Nephron (organoid): ENCODE data around the gene LYPD3.

Experiments
- H3K27ac Mint-ChIP-seq, 3 experiments: 2 replicates each; pipeline ENCODE4 v1.8.0; 2020; ENCODE audit warnings: mixed read lengths in 3 of 3, mild to moderate bottlenecking in 2 of 3, moderate library complexity in 1 of 3
- H3K27me3 Mint-ChIP-seq: 2 replicates; pipeline ENCODE4 v1.8.0; 2021; ENCODE audit warnings: low read depth, mild to moderate bottlenecking, moderate library complexity, mixed read lengths
- H3K36me3 Mint-ChIP-seq: 2 replicates; pipeline ENCODE4 v1.8.0; 2020; ENCODE audit warnings: low read depth, mixed read lengths
- H3K4me1 Mint-ChIP-seq: 2 replicates; pipeline ENCODE4 v1.8.0; 2020; ENCODE audit warnings: mixed read lengths
- H3K4me3 Mint-ChIP-seq, 3 experiments: 2 replicates each; pipeline ENCODE4 v1.8.0; 2020; ENCODE audit warnings: mild to moderate bottlenecking in 3 of 3, mixed read lengths in 3 of 3, moderate library complexity in 2 of 3
- H3K9me3 Mint-ChIP-seq: 2 replicates; pipeline ENCODE4 v1.8.0; 2020; ENCODE audit warnings: mixed read lengths
- TF ChIP-seq, protein P1 (sequence below), 3 experiments: fragments of 200-600 bp; sonication (generic); IDR thresholded peaks; one replicate each; pipeline ENCODE4 v1.5.0; 2021; ENCODE audit warnings: antibody characterized with exemption in 3 of 3; ENCODE audit not compliant: unreplicated experiment in 3 of 3

Gene LYPD3

GRCh38 chr19:43460362-43461016 lies 4.9 kb downstream of the LYPD3 start:
- H3K4me1 Mint-ChIP-seq: no peaks in the 10 kb centered on the region
- TF ChIP-seq, protein P1, sequence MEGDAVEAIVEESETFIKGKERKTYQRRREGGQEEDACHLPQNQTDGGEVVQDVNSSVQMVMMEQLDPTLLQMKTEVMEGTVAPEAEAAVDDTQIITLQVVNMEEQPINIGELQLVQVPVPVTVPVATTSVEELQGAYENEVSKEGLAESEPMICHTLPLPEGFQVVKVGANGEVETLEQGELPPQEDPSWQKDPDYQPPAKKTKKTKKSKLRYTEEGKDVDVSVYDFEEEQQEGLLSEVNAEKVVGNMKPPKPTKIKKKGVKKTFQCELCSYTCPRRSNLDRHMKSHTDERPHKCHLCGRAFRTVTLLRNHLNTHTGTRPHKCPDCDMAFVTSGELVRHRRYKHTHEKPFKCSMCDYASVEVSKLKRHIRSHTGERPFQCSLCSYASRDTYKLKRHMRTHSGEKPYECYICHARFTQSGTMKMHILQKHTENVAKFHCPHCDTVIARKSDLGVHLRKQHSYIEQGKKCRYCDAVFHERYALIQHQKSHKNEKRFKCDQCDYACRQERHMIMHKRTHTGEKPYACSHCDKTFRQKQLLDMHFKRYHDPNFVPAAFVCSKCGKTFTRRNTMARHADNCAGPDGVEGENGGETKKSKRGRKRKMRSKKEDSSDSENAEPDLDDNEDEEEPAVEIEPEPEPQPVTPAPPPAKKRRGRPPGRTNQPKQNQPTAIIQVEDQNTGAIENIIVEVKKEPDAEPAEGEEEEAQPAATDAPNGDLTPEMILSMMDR (IDR thresholded peaks at IDR 0.05; ENCODE audit: unreplicated experiment in 3 of 3): no peak
- peaks cover 20% of the 10 kb centered on the region for H3K27me3 Mint-ChIP-seq

GRCh38 chr19:43457809-43458208 lies 7.6 kb downstream of the LYPD3 start:
- no peaks in the 10 kb centered on the region for H3K4me1 Mint-ChIP-seq
- H3K36me3 Mint-ChIP-seq: peaks cover 6% of the 10 kb centered on the region

More at GRCh38 chr19:43460362-43461016, 4.9 kb downstream of the LYPD3 start:
- H3K27ac Mint-ChIP-seq: no peak overlapping the region
- H3K4me3 Mint-ChIP-seq: peak overlapping the region; percentile 60 to 69 (median 65)
- H3K9me3 Mint-ChIP-seq: no peaks in the 10 kb centered on the region
- H3K36me3 Mint-ChIP-seq: peaks cover 6% of the 10 kb centered on the region

DNA sequence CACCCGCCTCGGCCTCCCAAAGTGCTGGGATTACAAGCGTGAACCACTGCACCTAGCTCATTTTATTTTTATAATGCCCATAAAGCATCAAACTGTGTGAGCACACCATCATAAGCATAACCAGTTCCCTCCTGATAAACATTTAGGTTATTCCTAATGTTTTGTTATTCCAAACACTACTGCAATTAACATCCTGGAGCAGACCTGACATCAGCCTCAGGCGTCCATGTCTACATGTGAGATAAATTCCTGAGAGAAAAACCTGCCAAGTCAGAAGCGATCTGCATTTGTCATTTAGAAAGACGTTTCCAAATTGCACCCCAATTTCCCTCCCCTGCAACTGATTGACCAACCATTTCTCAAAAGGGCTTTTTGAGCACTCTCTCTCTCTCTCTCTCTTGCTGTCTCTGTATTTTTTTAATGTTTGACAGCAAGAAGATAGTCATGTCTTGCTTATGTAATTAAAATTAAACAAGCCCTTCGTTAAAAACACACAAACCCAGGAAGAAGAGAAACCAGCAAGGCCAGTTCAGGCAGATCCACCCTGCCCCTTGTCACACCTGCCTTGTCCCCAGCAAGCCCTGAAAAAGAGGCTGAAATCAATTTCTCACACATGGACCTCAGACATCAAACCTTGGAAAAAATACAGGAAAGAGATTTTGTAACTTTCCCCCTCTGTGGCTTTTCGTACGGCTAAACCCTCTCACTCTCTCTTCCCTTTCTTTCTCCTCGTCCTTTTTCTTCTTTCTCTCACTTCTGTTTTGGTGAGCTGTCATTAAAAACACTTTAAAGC lies 9.9 kb downstream of the LYPD3 start:
- no peak overlapping the region for H3K27ac Mint-ChIP-seq
- H3K4me3 Mint-ChIP-seq: no peak overlapping the region
- H3K4me1 Mint-ChIP-seq: no peaks in the 10 kb centered on the region
- H3K9me3 Mint-ChIP-seq: peaks cover 5% of the 10 kb centered on the region
- TF ChIP-seq, protein P1 (IDR thresholded peaks at IDR 0.05; ENCODE audit: unreplicated experiment in 3 of 3): no peak
- no peaks in the 10 kb centered on the region for H3K36me3 Mint-ChIP-seq
- peaks cover 18% of the 10 kb centered on the region for H3K27me3 Mint-ChIP-seq

More at GRCh38 chr19:43457809-43458208, 7.6 kb downstream of the LYPD3 start:
- no peak overlapping the region for H3K27ac Mint-ChIP-seq
- H3K27me3 Mint-ChIP-seq: peaks cover 14% of the 10 kb centered on the region
- TF ChIP-seq, protein P1 (IDR thresholded peaks at IDR 0.05; ENCODE audit: unreplicated experiment in 3 of 3): no peak
- no peak overlapping the region for H3K4me3 Mint-ChIP-seq
- H3K9me3 Mint-ChIP-seq: no peaks in the 10 kb centered on the region

DNA sequence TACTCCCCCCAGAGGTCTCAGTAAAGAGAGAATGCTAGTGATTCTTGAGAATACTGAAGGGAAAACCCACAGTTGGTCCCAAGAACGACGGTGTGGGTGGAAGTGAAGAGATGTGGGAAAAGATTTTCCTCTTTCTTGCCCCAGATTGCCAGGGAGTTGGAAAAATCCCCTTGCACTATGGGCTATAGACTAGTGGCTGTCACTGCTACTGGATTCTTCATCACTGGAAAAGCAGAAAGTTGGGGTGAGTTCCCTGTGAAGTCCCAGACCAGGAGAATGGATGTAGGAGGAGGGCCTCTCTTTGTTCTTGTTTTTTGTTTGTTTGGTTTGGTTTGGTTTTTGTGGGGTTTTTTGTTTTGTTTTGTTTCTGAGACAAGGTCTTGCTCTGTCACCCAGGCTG lies 11.4 kb downstream of the LYPD3 start:
- Mint-ChIP-seq H3K9me3 (peaks cover 5% of the 10 kb centered on the region), H3K27ac (no peak overlapping the region), H3K4me3 (no peak overlapping the region), H3K27me3 (peaks cover 17% of the 10 kb centered on the region), H3K36me3 (no peaks in the 10 kb centered on the region), H3K4me1 (no peaks in the 10 kb centered on the region)
- TF ChIP-seq, protein P1 (IDR thresholded peaks at IDR 0.05; ENCODE audit: unreplicated experiment in 3 of 3): no peak

DNA sequence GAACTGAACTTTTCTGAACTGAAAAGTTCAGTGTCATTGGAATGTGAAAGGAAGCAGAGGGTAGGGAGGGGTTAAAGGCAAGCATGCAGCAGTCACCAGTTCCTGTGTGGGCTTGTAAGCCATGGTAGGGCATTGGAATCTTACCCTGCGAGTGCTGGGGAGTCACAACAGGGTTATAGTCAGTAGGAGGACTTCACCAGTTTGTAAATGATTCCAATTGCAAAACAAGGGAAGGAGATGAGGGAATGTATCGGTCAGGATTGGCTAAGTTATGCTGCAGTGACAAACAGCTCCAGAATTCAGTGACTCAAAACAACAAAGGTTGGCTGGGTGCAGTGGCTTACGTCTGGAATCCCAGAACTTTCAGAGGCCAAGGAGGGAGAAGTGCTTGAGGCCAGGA lies 12.8 kb downstream of the LYPD3 start:
- Mint-ChIP-seq H3K27me3 (peaks cover 17% of the 10 kb centered on the region), H3K4me3 (no peak overlapping the region), H3K4me1 (no peaks in the 10 kb centered on the region), H3K9me3 (peaks cover 5% of the 10 kb centered on the region), H3K27ac (no peak overlapping the region), H3K36me3 (no peaks in the 10 kb centered on the region)
- TF ChIP-seq, protein P1 (IDR thresholded peaks at IDR 0.05; ENCODE audit: unreplicated experiment in 3 of 3): no peak
